Measurements from ENCODE around the gene SDF4.

- TF ChIP-seq EZH2 (IDR thresholded peaks at IDR 0.05; ENCODE audit: insufficient read depth, poor library complexity, severe bottlenecking) = no peak
- no peak for TF ChIP-seq EZH2phosphoT487 (IDR thresholded peaks at IDR 0.05; ENCODE audit: insufficient read depth, low read depth)
Measured at GRCh38 chr1:1243807-1244191, 12.0 kb upstream of the SDF4 start.

All from GM23248 (cell line).